ENCODE results near the gene PHEX.

DNA sequence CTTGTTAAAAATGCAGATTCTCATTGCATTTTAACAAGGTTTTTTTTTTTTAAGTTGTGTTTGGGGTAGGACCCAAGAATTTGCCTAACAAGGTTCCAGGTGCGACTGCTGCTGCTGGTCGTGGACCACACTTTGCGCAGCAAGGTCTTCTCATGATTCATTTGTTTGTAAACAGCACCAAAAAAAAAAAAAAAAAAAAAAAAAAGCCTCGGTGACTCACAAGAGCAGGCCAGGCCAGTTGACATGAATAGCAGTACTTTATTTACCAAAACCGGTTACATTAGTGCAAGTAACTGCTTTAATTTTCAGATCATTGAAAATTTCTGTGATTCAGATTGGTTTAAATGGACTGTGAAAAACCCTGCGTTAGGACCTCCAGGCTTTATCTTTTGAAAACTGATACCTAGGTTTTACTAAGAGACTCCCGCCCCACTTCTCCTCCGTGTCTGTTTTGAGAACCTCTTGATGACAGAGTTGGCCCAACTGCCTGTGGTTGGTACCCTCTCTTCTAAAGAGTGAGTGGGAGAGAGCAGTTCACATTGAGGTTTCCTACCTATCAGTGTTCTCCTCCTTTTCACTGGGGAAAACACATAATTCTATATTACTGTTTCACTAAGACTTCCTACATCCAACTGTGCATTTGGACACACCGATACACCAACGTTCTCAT, 86.2 kb downstream of the PHEX start:
- TF ChIP-seq, protein P1, sequence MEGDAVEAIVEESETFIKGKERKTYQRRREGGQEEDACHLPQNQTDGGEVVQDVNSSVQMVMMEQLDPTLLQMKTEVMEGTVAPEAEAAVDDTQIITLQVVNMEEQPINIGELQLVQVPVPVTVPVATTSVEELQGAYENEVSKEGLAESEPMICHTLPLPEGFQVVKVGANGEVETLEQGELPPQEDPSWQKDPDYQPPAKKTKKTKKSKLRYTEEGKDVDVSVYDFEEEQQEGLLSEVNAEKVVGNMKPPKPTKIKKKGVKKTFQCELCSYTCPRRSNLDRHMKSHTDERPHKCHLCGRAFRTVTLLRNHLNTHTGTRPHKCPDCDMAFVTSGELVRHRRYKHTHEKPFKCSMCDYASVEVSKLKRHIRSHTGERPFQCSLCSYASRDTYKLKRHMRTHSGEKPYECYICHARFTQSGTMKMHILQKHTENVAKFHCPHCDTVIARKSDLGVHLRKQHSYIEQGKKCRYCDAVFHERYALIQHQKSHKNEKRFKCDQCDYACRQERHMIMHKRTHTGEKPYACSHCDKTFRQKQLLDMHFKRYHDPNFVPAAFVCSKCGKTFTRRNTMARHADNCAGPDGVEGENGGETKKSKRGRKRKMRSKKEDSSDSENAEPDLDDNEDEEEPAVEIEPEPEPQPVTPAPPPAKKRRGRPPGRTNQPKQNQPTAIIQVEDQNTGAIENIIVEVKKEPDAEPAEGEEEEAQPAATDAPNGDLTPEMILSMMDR (IDR thresholded peaks at IDR 0.05): no peak
- TF ChIP-seq EP300 (IDR thresholded peaks at IDR 0.05; ENCODE audit: low read depth): no peak
